GM21381 (cell line): ENCODE results near the gene GOLGA5.
"Not testable (repeated sequence)": the region's sequence is repeated elsewhere in the genome, so short reads cannot be mapped to it uniquely, and the experiment has no call there.

ENCODE experiments used
- ATAC-seq: cut with Tn5 transposase; IDR thresholded peaks from one replicate; pipeline ENCODE4 v1.9.1; 2021; ENCODE audit warnings: mild to moderate bottlenecking, moderate library complexity; ENCODE audit not compliant: unreplicated experiment

The GOLGA5 gene

DNA sequence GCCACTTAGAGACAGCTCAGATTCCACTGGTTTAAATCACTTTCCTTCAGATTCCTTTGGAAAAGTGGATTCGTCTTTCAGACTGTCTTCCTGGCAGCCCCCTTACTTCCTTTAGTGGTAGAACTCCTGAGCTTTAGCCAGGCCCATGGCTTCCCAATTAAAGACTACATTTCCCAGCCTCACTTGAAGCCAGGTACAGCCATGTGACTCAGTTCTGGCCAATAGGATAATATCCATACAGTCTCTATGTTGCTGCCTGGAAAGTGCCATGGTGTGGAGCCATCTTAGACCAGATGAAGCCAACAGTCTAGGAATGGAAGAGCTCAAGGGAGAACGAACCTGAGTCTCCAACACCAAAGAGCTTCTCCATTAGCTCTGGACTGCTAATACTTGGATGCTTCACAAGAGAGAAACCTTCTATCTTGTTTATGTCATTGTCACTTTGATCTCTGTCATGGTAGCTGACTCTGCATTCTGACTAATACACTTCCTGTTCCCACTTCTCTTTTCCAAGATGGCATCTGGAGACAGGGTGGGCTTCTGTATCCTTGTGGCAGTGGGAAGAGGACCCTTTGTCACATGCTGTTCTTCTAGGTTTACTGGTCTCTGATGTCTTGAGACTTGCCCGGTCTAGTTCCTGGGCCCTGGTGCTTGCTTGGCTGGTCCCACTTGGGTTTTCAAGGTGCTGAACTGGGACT lies 15.1 kb upstream of the GOLGA5 start:
- ATAC-seq: not testable (repeated sequence)

DNA sequence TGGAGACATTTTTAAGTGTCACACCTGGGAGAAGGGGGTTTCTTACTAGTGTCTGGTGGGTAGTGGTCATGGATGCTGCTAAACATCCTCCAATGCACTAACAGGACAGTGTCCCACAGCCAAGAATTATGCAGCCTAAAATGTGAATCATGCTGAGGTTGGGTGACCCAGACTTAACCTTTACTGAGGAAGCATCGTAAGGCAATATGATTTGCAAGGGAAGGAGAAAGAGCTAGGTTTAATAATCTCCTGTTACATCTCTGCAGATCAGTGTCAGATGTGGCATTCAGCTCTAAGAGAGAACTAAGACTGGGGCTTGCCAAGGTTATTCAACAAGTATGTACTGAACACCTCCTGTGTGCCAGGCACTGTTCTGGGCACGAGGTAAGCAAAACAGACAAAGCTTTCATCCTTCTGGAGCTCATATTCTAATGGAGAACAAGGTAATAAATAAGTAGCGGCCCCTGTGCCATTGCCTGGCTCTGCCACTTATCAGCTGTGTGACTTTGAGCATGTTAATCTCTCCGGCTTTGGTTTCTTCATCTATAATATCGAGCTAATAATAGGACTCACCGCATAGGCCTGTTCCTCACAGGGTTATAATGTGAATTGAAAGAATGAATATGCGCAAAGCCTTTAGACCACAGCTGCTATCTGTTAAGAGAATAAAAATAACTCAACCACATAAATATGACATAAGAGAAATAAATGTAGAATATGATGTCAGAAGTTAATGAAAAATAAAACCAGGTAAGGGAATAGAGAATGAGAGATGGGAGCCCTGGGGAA lies 13.5 kb upstream of the GOLGA5 start:
- no peak for ATAC-seq

- ATAC-seq: no peak
Measured at GRCh38 chr14:92781350-92781749, 12.8 kb upstream of the GOLGA5 start.

- no peak for ATAC-seq
Measured at GRCh38 chr14:92783813-92784431, 10.2 kb upstream of the GOLGA5 start.

- no peak for ATAC-seq
Measured at GRCh38 chr14:92785667-92786426, 8.3 kb upstream of the GOLGA5 start.

GRCh38 chr14:92786427-92786756 lies 7.7 kb upstream of the GOLGA5 start:
- ATAC-seq: no peak

DNA sequence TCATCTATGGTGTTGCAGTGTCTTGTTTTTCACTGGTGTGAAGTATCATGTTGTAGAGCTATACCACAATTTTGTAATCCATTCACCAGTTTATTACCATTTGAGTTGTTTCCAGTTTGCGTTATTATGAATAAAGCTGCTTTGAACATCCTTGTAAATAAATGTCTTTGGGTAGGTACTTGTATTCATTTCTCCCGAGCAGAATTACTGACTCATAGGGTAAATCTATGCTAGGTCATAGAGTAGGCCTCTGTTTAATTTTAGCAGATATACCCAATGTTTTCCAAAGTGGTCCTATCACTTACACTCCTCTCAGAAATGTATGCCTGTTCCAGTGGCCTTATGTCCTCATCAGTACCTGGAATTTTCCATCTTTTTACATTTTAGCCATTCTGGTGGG lies 6.6 kb upstream of the GOLGA5 start:
- ATAC-seq: no peak

GRCh38 chr14:92789457-92790089 lies 4.5 kb upstream of the GOLGA5 start:
- ATAC-seq: no peak

GRCh38 chr14:92792885-92793284 lies 1.2 kb upstream of the GOLGA5 start:
- no peak for ATAC-seq

- no peak for ATAC-seq
Measured at GRCh38 chr14:92794547-92794941, 439 bp downstream of the GOLGA5 start.

DNA sequence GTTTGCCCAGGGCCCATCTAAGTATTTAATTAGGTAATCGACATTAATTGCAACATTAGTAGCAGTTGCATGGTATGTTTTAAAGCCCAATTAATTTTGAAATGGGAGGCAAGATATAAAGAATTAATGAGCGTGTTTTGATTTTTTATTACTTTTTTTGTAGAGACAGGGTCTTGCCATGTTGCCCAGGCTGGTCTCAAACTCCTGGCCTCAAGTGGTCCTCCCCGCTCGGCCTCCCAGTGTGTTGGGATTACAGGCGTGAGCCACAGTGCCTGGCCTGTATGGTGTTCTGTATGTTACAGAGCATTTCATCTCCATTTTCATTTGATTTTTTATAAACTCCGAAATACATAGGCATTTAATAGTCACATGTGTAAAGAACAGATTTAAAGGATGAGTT lies 856 bp downstream of the GOLGA5 start:
- no peak for ATAC-seq

GRCh38 chr14:92797935-92798653 lies 4.0 kb downstream of the GOLGA5 start:
- ATAC-seq: no peak

DNA sequence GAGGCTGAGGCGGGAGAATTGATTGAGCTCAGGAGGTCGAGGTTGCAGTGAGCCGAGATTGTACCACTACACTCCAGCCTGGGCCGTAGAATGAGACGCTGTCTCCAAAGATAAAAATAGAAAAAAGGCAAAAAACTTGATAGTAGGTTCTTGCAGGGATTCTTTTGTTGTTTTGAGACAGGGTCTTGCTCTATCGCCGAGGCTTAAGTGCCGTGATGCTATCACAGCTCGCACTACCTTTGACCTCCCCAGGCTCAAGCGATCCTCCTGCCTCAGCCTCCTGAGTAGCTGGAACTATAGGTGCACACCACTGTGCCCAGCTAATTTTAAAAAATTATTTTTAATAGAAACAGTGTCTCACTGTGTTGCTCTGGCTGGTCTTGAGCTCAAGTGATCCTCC lies 4.7 kb downstream of the GOLGA5 start:
- no peak for ATAC-seq

DNA sequence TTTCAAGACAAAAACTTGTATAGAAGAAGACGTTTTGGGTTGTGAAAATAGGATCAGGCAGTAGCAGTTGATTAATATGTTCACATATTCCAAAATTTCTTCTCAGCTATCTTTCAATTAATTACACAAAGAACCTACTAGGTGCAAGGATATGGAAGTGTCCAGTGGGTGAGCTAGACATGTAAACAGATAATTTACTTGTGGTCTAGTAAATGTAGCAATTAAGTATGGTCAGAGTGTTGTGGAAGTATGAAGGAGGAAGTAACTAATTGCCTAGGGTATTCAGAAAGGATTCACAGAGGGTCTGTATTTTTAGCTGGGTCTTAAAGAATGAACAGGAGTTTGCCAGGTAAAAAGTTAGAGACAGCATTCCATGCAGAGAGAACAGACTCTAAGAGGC lies 5.9 kb downstream of the GOLGA5 start:
- ATAC-seq: no peak

DNA sequence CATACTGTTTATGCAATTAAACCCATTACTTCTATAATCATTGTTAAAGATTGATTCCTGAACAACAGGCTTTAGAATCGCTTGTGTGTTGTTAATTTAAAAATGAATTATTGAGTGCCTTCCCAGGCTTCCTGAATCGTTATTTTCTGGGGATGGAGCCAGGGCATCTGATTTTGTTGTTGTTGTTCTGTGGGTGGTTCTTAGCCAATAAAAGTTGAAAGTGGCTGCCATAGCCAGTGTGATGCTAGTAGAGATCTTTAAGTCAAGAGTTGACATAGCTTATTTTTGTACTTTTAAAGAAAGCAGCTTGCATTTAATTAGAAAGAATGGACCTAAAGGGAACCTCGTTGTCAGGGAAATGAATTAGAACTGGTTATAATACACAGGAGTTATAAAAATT lies 6.4 kb downstream of the GOLGA5 start:
- no peak for ATAC-seq

GRCh38 chr14:92801917-92802316 lies 7.8 kb downstream of the GOLGA5 start:
- ATAC-seq: no peak

DNA sequence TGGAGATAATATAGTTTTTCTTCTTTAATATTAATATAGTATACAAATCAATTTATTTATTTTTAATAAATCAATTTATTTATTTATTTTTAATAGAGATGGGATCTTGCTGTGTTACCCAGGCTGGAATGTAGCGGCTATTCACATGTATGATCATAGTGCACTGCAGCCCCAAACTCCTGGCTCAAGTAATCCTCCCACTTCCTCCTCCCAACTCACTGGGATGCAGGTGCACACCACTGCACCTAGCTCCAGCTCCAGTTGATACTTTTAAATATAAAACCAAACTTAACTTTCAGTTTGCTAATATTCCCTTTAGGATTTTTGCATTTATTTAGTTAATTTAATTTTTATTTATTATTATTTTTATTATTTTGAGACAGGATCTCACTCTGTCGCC lies 8.6 kb downstream of the GOLGA5 start:
- no peak for ATAC-seq

GRCh38 chr14:92813201-92813600 lies 19.1 kb downstream of the GOLGA5 start:
- no peak for ATAC-seq

DNA sequence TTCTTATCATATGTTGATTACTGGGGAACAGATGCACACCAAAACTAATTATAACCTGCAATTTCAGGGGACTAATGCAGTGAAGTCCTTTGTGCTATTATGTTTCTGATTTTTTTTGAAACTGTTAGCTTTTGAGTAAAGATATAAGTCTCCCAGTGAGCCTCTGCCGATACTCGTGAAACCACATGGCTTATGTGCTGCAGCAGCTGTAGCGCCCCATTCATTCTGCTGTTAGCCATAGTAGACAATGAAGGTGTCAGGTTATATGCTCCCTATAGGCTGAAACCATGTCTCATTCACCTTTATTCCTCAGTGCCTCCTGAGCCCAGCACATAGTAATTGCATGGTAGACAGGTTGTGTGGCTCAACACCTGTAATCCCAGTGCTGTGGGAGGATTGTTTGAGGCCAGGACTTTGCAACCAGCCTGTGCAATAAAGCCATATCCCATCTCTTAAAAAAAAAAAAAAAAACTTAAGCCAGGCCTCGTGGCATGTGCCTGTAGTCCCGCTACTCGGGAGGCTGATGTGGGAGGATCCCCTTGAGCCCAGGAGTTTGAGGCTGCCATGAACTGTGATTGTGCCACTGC lies 25.0 kb downstream of the GOLGA5 start:
- ATAC-seq: no peak
